Endometrial microvascular endothelial cells (primary cell): ENCODE data around the gene SPTLC3. TPM values are rescaled to one million over a fixed set of nuclear protein-coding genes. Genes with fewer than 3 reads are reported as not detected.
"Not testable (repeated sequence)": the region's sequence is repeated elsewhere in the genome, so short reads cannot be mapped to it uniquely, and the experiment has no call there.

Experiments
- in situ Hi-C: cut with HindIII; loops from 2 replicates; pipeline ENCODE4 v1.10.0; 2017; ENCODE audit warnings: low sequenced_read_pairs, low pct_unique_long_range_greater_than_20kb; ENCODE audit errors: inconsistent ontology term
- total RNA-seq: library from RNA; depleted of rRNA; stranded (reverse); fragments of >200 nt; gene quantifications from one replicate; pipeline ENCODE4 v1.2.3, GENCODE V29; 2015; ENCODE audit errors: inconsistent ontology term

The SPTLC3 gene
- 1.2 TPM for total RNA-seq

GRCh38 chr20:13008761-13009681 is at the start of gene SPTLC3:
Gene SPTLC3 (plus strand): TSS chr20:13008972. CDS start chr20:13009268, 296 bp downstream.
- in situ Hi-C loops, result no loop called here

DNA sequence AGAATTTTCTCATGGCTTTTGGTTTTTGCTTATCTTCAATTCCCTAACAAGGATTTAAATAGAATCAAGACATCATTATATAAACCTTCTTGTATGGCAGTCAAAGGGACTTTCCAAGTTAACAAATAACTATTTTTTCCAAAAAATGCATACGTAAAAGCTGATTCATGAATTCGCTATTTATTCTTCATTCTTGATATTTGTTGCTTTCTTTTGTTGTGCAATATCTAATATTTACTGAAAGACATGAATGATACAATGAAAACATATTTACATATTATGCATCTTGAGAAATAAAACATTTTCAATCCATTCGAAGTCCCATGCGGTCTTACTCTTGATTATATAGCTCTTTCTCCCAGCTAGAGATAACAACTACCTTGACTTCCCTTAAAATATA is 47.0 kb upstream of the SPTLC3 start:
- in situ Hi-C loops, result no loop called here

GRCh38 chr20:12962895-12963294 is 45.9 kb upstream of the SPTLC3 start:
- in situ Hi-C loops, result no loop called here

- in situ Hi-C loops, result no loop called here
These were observed 45.4 kb upstream of the SPTLC3 start for GRCh38 chr20:12963416-12963815.

GRCh38 chr20:12965212-12965869 is 43.4 kb upstream of the SPTLC3 start:
- in situ Hi-C loops, result no loop called here

DNA sequence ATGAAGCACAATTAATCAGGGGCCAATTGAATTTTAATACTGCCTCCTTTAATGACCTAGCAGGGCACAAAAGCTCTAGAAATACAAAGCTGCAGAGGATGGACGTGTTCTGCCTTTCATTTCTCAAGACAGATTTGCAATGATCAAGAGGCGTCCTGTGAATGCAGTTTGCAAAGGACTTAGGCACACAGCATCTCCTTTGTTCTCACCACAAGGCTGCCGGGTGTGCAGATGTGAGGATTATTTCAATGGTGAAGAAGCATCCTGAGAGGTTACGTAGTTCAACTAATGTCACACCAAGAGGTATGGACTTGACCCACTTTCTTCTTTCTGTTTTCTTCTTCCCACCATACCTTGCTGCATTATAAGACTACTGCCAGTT is 42.9 kb upstream of the SPTLC3 start:
- in situ Hi-C loops, result no loop called here

- in situ Hi-C loops, result no loop called here
These were observed 42.2 kb upstream of the SPTLC3 start for GRCh38 chr20:12966468-12967085.

- in situ Hi-C loops, result no loop called here
These were observed 40.8 kb upstream of the SPTLC3 start for GRCh38 chr20:12967932-12968331.

- in situ Hi-C loops, result no loop called here
These were observed 40.3 kb upstream of the SPTLC3 start for GRCh38 chr20:12968472-12968871.

- in situ Hi-C loops, result no loop called here
These were observed 39.6 kb upstream of the SPTLC3 start for GRCh38 chr20:12969071-12969669.

- in situ Hi-C loops, result no loop called here
These were observed 38.4 kb upstream of the SPTLC3 start for GRCh38 chr20:12970372-12970821.

DNA sequence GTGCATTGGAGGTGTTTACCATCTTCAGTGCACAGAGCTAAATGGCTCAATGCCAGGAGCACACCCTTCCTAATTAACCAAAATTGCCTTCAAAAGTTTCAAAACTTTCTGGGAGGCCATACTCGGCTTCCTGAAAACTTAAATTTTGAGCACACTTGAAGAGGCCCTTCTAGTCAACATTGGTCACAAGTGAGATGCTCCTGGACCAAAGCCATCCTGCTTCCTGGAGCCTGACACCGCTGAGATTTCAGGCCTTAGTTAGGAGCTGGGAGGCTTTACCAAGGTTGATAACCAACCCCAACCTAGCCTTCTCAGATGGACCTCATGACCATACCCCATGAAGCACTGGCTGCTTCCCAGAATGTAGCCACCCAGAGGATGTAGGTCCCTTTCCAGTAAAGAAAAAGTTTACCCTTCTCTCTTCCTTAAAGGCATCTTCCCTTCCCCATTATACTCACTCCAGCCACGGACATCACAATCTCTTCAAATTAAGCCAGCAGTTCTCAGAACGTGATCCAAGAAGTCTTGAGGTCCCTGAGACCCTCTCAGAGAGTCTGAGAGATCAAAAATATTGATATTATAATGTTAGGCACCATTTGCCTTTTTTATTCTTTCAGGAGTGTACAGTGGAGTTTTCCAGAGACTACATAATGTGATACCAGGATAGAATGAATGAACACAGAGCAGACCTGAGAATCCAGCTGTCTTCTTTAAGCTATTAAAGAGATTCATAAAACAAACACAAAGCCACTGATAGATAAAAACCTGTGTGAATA is 32.8 kb upstream of the SPTLC3 start:
- in situ Hi-C loops, result no loop called here

GRCh38 chr20:12976720-12977309 is 32.0 kb upstream of the SPTLC3 start:
- in situ Hi-C loops, result no loop called here

DNA sequence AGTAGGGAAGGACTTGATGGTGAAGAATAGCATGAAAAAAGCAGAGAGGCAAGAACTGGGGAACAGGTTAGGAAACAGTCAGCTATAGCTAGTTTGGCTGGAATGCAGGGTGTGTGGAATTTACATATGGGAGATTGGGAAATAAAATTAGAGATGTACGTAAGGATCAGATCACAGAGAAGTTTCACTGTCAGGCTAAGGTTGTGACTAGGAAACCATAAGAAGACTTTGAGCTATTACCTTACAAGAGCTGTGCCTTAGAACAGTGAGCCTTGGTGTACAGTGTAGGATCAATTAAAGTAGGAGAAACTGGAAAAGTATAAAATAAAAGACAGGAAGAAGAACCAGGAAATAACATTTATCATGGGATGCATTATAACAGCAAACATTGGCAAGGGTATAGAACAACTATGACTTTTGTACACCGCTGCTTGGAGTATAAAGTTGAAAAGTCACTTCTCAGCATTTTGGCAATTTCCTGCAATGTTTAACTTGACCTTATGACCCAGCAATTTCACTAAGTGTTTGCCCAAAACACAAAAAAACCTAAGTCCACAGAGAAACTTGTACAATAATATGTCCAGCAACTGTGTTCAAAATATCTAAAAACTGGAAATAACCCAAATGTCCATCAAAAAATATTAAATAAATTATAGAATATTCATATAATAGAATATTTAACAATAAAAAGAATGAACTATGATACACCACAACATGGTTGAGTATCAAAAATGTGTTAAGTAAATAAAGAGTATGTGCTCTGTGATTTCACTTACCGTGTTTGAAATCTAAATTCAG is 31.2 kb upstream of the SPTLC3 start:
- in situ Hi-C loops, result no loop called here

- in situ Hi-C loops, result no loop called here
These were observed 30.7 kb upstream of the SPTLC3 start for GRCh38 chr20:12978126-12978394.

- in situ Hi-C loops, result no loop called here
These were observed 29.9 kb upstream of the SPTLC3 start for GRCh38 chr20:12978613-12979495.

DNA sequence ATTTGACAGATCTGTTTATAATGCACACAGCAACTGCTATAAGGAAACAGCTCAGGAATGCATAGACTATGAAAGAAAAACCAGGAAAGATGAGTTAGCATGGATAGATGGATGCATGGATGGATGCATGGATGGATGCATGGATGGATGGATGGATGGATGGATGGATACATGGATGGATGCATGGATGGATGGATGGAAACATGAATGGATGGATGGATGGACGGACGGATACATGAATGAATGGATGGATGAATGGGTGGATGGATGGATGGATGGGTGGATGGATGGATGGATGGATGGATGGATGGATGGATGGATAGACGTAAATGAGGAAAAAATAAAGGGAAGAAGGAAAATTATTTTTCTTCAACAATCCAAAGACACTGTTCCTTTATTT is 29.1 kb upstream of the SPTLC3 start:
- in situ Hi-C loops, result not testable (repeated sequence)
